Breast epithelium (tissue), 4 donors: ENCODE measurements around the gene SERP2. TPM values are rescaled to one million over a fixed set of nuclear protein-coding genes. Genes with fewer than 3 reads are reported as not detected.

Experiments used
- DNase-seq, 2 donors: peaks; one replicate each; pipeline ENCODE4 v3.0.0-alpha.2; 2019; ENCODE audit warnings: low spot score in 2 of 2
- H3K27ac ChIP-seq, 2 donors: fragments of 200-600 bp; sonication (generic) in 1 of 2; one replicate each; pipeline ENCODE4 v1.5.1; 2016 to 2019; ENCODE audit warnings: mild to moderate bottlenecking in 1 of 2
- H3K27me3 ChIP-seq, 2 donors: fragments of 200-600 bp; sonication (generic) in 1 of 2; one replicate each; pipeline versions ENCODE4 v1.5.1 to v1.6.0; 2017 to 2019; ENCODE audit warnings: control low read depth in 1 of 2, mild to moderate bottlenecking in 1 of 2
- H3K36me3 ChIP-seq: fragments of 200-600 bp; one replicate; pipeline ENCODE4 v1.5.1; 2019
- H3K4me1 ChIP-seq, 2 donors: fragments of 200-600 bp; sonication (generic); one replicate each; pipeline ENCODE4 v1.5.1; 2016 to 2019; ENCODE audit warnings: control low read depth in 1 of 2
- H3K4me3 ChIP-seq, 3 donors: fragments of 200-600 bp; sonication (generic); 1 replicate in 2 of 3; 2 replicates in 1 of 3; pipeline ENCODE4 v1.5.1; 2016 to 2019; ENCODE audit warnings: mild to moderate bottlenecking in 3 of 3, moderate library complexity in 2 of 3
- H3K9me3 ChIP-seq, 2 donors: fragments of 200-600 bp; sonication (generic) in 1 of 2; one replicate each; pipeline ENCODE4 v1.5.1; 2016 to 2019; ENCODE audit warnings: control low read depth in 1 of 2
- POLR2A ChIP-seq: fragments of 450-650 bp; IDR thresholded peaks from one replicate; pipeline ENCODE4 v1.6.1; 2016; ENCODE audit warnings: antibody characterized with exemption, mild to moderate bottlenecking, moderate library complexity
- POLR2AphosphoS5 ChIP-seq, 3 donors: sonication (generic); formaldehyde crosslinking; IDR thresholded peaks; one replicate each; pipeline ENCODE4 v1.6.1; 2017; ENCODE audit warnings: antibody characterized with exemption in 3 of 3
- intact Hi-C: fragments of 100-400 bp; cut with DNase I; formaldehyde crosslinking; loops from one replicate; pipeline ENCODE4 v1.15.1; 2023; ENCODE audit warnings: low total_unique reads
- total RNA-seq, 3 donors: library from RNA; depleted of rRNA; stranded (reverse); fragments of >200 nt; gene quantifications; one replicate each; pipeline ENCODE4 v1.1.0, GENCODE V29; 2016
- TF ChIP-seq, protein P1 (sequence below), 3 donors: fragments of 450-650 bp; IDR thresholded peaks; one replicate each; pipeline ENCODE4 v1.5.1; 2016 to 2017; ENCODE audit warnings: antibody characterized with exemption in 3 of 3, mild to moderate bottlenecking in 3 of 3, moderate library complexity in 3 of 3

Gene SERP2
- total RNA-seq, 3 donors from 2014 or later = 2.6 to 6.9 (median 6.4) TPM

- Histone ChIP-seq H3K4me3 (peak overlapping the region in 2 of 3 donors; percentile 47 to 57), H3K4me1 (peaks cover 6 to 12% of the 10 kb centered on the region in 2 donors), H3K9me3 (no peaks in the 10 kb centered on the region), H3K27me3 (no peaks in the 10 kb centered on the region), H3K27ac (peak overlapping the region; percentile 86 to 92), H3K36me3 (no peaks in the 10 kb centered on the region)
- DNase-seq = peak; percentile 87 to 92
- TF ChIP-seq POLR2AphosphoS5 (IDR thresholded peaks at IDR 0.05) = peak; percentile 24 to 70 (median 40)
- TF ChIP-seq POLR2A = no peak
- TF ChIP-seq, protein P1, sequence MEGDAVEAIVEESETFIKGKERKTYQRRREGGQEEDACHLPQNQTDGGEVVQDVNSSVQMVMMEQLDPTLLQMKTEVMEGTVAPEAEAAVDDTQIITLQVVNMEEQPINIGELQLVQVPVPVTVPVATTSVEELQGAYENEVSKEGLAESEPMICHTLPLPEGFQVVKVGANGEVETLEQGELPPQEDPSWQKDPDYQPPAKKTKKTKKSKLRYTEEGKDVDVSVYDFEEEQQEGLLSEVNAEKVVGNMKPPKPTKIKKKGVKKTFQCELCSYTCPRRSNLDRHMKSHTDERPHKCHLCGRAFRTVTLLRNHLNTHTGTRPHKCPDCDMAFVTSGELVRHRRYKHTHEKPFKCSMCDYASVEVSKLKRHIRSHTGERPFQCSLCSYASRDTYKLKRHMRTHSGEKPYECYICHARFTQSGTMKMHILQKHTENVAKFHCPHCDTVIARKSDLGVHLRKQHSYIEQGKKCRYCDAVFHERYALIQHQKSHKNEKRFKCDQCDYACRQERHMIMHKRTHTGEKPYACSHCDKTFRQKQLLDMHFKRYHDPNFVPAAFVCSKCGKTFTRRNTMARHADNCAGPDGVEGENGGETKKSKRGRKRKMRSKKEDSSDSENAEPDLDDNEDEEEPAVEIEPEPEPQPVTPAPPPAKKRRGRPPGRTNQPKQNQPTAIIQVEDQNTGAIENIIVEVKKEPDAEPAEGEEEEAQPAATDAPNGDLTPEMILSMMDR (IDR thresholded peaks at IDR 0.05) = no peak
- intact Hi-C loops = no loop called here
These were observed 29.9 kb downstream of the SERP2 start for GRCh38 chr13:44403461-44404056.

DNA sequence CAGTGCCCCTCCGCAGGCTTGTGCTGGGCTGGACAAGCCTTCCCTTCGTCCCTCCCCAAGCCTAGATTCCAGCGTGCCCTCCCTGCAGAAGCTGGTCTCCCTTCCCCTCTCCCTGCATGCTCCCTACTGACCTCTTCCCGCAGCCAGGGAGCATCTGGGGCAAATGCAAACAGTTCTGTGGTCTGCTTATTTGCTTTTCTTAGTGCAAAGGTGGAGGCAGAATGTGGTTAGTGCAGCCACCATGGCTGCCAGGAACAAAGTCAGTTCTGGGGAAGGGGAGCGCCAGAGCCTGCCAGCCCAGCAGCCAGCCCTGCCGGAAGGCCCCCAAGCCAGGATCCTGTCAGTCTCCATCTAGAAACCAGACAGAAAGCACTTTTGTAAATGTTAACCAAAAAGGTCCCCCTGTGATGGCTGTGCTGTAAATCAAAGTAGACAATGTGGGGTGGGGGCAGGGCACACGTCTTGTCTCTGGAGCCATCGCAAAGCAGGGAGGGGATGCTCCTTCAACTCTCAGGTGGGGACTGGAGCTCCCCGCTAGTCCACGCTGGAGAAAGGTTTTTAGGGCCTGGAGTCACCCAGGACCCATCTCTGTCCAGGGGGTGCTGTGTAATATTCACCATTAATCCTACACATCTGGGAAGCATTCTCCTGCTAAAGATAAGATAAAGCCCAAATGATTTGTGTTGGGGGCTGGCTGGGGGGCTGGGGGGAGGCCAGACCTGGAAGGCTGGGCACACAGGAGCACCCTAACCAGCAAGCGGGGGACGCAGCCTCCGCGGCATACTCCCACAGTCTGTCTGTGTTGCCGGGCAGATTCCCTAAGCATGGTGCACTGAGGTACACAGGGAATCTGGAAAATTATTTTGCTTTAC lies 30.9 kb downstream of the SERP2 start:
- Histone ChIP-seq H3K36me3 (no peaks in the 10 kb centered on the region), H3K9me3 (no peaks in the 10 kb centered on the region), H3K27me3 (no peaks in the 10 kb centered on the region), H3K4me3 (peak overlapping the region in 2 of 3 donors; percentile 47 to 57), H3K27ac (peak overlapping the region; percentile 86 to 92), H3K4me1 (peaks cover 6 to 12% of the 10 kb centered on the region in 2 donors)
- intact Hi-C loops = no loop called here
- DNase-seq = peak; percentile 33 to 60
- peak in 1 of 3 donors; percentile 20 for TF ChIP-seq POLR2AphosphoS5 (IDR thresholded peaks at IDR 0.05)
- no peak for TF ChIP-seq POLR2A
- TF ChIP-seq, protein P1 (IDR thresholded peaks at IDR 0.05) = no peak

- DNase-seq = no peak
These were observed 33.0 kb downstream of the SERP2 start for GRCh38 chr13:44406617-44407016.

DNA sequence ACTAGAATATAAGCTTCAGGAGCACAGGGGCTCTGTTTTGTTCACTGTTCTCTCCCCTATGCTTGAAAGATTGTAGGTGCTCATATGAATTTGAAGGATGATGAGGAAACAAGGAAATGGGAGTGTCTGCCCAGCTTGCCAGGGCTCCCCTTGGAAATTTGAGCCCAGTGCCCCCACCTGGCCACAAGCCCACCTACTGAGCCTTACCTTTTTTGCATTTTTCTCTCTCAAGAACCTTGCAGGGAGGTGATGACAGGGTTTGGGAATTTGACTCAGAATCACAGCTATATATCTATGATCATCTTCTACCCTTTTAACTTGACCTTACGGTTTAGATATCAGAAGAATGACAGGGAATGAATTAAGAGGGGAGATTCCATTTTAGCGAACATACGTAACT lies 33.8 kb downstream of the SERP2 start:
- Histone ChIP-seq H3K27ac (peak overlapping the region; percentile 43 to 92), H3K36me3 (no peaks in the 10 kb centered on the region), H3K4me3 (no peak overlapping the region), H3K4me1 (peaks cover 6 to 7% of the 10 kb centered on the region in 2 donors), H3K9me3 (no peaks in the 10 kb centered on the region), H3K27me3 (no peaks in the 10 kb centered on the region)
- DNase-seq = no peak
- intact Hi-C loops = no loop called here
- TF ChIP-seq, protein P1 (IDR thresholded peaks at IDR 0.05) = no peak
- no peak for TF ChIP-seq POLR2AphosphoS5 (IDR thresholded peaks at IDR 0.05)
- TF ChIP-seq POLR2A = no peak

More at GRCh38 chr13:44406617-44407016, 33.0 kb downstream of the SERP2 start:
- Histone ChIP-seq H3K9me3 (no peaks in the 10 kb centered on the region), H3K4me1 (peaks cover 6 to 12% of the 10 kb centered on the region in 2 donors), H3K36me3 (no peaks in the 10 kb centered on the region), H3K27me3 (no peaks in the 10 kb centered on the region), H3K4me3 (no peak overlapping the region), H3K27ac (peak overlapping the region; percentile 86 to 92)
- intact Hi-C loops = no loop called here
- TF ChIP-seq, protein P1 (IDR thresholded peaks at IDR 0.05) = no peak
- peak in 1 of 3 donors; percentile 11 for TF ChIP-seq POLR2AphosphoS5 (IDR thresholded peaks at IDR 0.05)

DNA sequence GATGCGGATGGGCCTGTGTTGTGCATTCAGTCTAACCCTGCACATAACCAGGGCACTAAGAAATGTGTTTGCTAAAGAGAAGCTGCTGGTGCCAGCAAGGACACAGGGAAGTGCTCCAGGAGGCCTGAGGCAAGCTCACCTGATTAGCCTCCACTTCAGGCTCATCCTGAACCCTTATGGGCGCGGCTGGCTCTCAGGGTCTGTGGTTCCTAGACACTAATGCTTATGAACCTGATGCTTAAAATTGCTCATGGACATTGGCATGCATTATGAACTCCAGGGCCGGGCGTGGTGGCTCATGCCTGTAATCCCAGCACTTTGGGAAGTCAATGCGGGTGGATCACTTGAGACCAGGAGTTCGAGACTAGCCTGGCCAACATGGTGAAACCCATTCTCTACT lies 34.3 kb downstream of the SERP2 start:
- no peak overlapping the region for H3K4me3 ChIP-seq
- no peaks in the 10 kb centered on the region for H3K36me3 ChIP-seq
- no peaks in the 10 kb centered on the region for H3K9me3 ChIP-seq
- peak in 1 of 2 donors; percentile 26 for DNase-seq
- H3K27me3 ChIP-seq = no peaks in the 10 kb centered on the region
- peaks cover under 1 to 5% of the 10 kb centered on the region in 2 donors for H3K4me1 ChIP-seq
- intact Hi-C loops = no loop called here
- TF ChIP-seq POLR2AphosphoS5 (IDR thresholded peaks at IDR 0.05) (no peak), POLR2A (no peak)
- TF ChIP-seq, protein P1 (IDR thresholded peaks at IDR 0.05) = no peak
- H3K27ac ChIP-seq = peak overlapping the region; percentile 25 to 92
